ENCODE measurements around the gene ZNF598. TPM values are rescaled to one million over a fixed set of nuclear protein-coding genes. Genes with fewer than 3 reads are reported as not detected.

The ZNF598 gene
- total RNA-seq, 2 experiments from 2014 or later = 39.7 to 43.6 TPM

- peak overlapping the region; percentile 94 for H3K4me3 ChIP-seq (ENCODE audit: low read length)
- no peaks in the 10 kb centered on the region for H3K27me3 Mint-ChIP-seq
- no peaks in the 10 kb centered on the region for H3K9me3 ChIP-seq (ENCODE audit: control insufficient read depth in 1 of 2, insufficient read depth in 1 of 2, low read length in 2 of 2)
- H3K4me1 Mint-ChIP-seq (ENCODE audit: low read depth) = peaks cover 55% of the 10 kb centered on the region
- intact Hi-C loops (cut with DNase I, micrococcal nuclease) = loop anchor here in 1 of 2 experiments (2.0 to 10.0 kb wide), 2 partner anchors 48 to 1266 kb away; partner anchors contain the start of genes WDR24 and ZNF598
- POLR2A ChIA-PET = interaction anchor here (0.8 to 5.0 kb wide), 8 partner anchors 10 to 194 kb away, joined by 3 to 31 read pairs (median 5); partner anchors contain the start of genes EME2, GFER, MRPS34 and NUBP2
- peaks cover 55% of the 10 kb centered on the region for H3K36me3 Mint-ChIP-seq (ENCODE audit: low read depth)
- peaks cover 65% of the 10 kb centered on the region for H3K4me1 ChIP-seq (ENCODE audit: insufficient read depth, low read length)
- H3K4me3 Mint-ChIP-seq = peak overlapping the region; percentile 91
- DNase-seq (peak in 5 of 14 experiments; percentile 18 to 61 (median 26)), ATAC-seq (ENCODE audit: poor library complexity) (no peak)
- no peaks in the 10 kb centered on the region for H3K9me3 Mint-ChIP-seq
- H3K36me3 ChIP-seq (ENCODE audit: insufficient read depth, low read length) = peaks cover 34% of the 10 kb centered on the region
- H3K27ac ChIP-seq (ENCODE audit: low read depth in 1 of 2, low read length in 2 of 2) = peak overlapping the region in 1 of 2 donors; percentile 72
- CTCF ChIA-PET = interaction anchor here (0.7 to 2.0 kb wide), 2 partner anchors 43 to 179 kb away, joined by 3 to 10 read pairs; no protein-coding TSS in a partner anchor
- no peaks in the 10 kb centered on the region for H3K27me3 ChIP-seq (ENCODE audit: control insufficient read depth in 1 of 2, insufficient read depth in 2 of 2, low read length in 2 of 2)
- peak overlapping the region; percentile 98 for H3K27ac Mint-ChIP-seq
- no peak for TF ChIP-seq CTCF (IDR thresholded peaks at IDR 0.05)
Measured at GRCh38 chr16:1960665-1961630, 48.7 kb downstream of the ZNF598 start.

- peaks cover 55% of the 10 kb centered on the region for H3K4me1 ChIP-seq (ENCODE audit: insufficient read depth, low read length)
- H3K4me3 ChIP-seq (ENCODE audit: low read length) = peak within 1 kb of the TSS; percentile 94
- ATAC-seq (ENCODE audit: poor library complexity) (peak; percentile 86), DNase-seq (peak; percentile 81 to 96 (median 92))
- peak within 1 kb of the TSS; percentile 91 for H3K4me3 Mint-ChIP-seq
- intact Hi-C loops (cut with DNase I, micrococcal nuclease) = loop anchor here in 1 of 2 experiments (1.0 to 10.0 kb wide), 4 partner anchors 49 to 1265 kb away; partner anchors contain the start of genes NTHL1, TSC2, WDR24 and ZNF598
- peak; percentile 83 for TF ChIP-seq CTCF (IDR thresholded peaks at IDR 0.05)
- H3K27ac ChIP-seq (ENCODE audit: low read depth in 1 of 2, low read length in 2 of 2) = peak within 1 kb of the TSS; percentile 66 to 72
- peak within 1 kb of the TSS; percentile 98 for H3K27ac Mint-ChIP-seq
- peaks cover 42% of the 10 kb centered on the region for H3K4me1 Mint-ChIP-seq (ENCODE audit: low read depth)
- H3K9me3 Mint-ChIP-seq = no peaks in the 10 kb centered on the region
- CTCF ChIA-PET = interaction anchor here (1.2 to 2.0 kb wide), 2 partner anchors 44 to 181 kb away, joined by 3 to 10 read pairs; no protein-coding TSS in a partner anchor
- H3K9me3 ChIP-seq (ENCODE audit: control insufficient read depth in 1 of 2, insufficient read depth in 1 of 2, low read length in 2 of 2) = no peaks in the 10 kb centered on the region
- peaks cover 34% of the 10 kb centered on the region for H3K36me3 ChIP-seq (ENCODE audit: insufficient read depth, low read length)
- POLR2A ChIA-PET = interaction anchor here (0.7 to 5.0 kb wide), 2 partner anchors 12 to 196 kb away, joined by 4 to 31 read pairs; partner anchors contain the start of genes TBL3 and TRAF7
- H3K27me3 ChIP-seq (ENCODE audit: control insufficient read depth in 1 of 2, insufficient read depth in 2 of 2, low read length in 2 of 2) = no peaks in the 10 kb centered on the region
- H3K36me3 Mint-ChIP-seq (ENCODE audit: low read depth) = peaks cover 41% of the 10 kb centered on the region
- H3K27me3 Mint-ChIP-seq = no peaks in the 10 kb centered on the region
Measured at GRCh38 chr16:1959269-1960039, 50.2 kb downstream of the ZNF598 start, which contains the start of gene NDUFB10. NDUFB10 (plus strand) TSS chr16:1959538; CDS start chr16:1959625, 87 bp downstream.

Data from CD4-positive, alpha-beta T cell (primary cell).